Peyer's patch (tissue), 4 donors: Measurements from ENCODE around the gene CADPS. TPM values are rescaled to one million over a fixed set of nuclear protein-coding genes. Genes with fewer than 3 reads are reported as not detected.

Experiments used
- DNase-seq, 3 donors: peaks; one replicate each; pipeline ENCODE4 v3.0.0-alpha.2; 2017 to 2019
- H3K27ac ChIP-seq, 4 donors: fragments of 200-600 bp; sonication (generic); one replicate each; pipeline ENCODE4 v1.5.1; 2016 to 2019
- H3K27me3 ChIP-seq, 2 donors: fragments of 200-600 bp; sonication (generic); one replicate each; pipeline ENCODE4 v1.5.1; 2019
- H3K36me3 ChIP-seq, 3 donors: fragments of 200-600 bp; sonication (generic); one replicate each; pipeline ENCODE4 v1.5.1; 2016 to 2019
- H3K4me1 ChIP-seq, 4 donors: fragments of 200-600 bp; sonication (generic); one replicate each; pipeline ENCODE4 v1.5.1; 2016 to 2019
- H3K4me3 ChIP-seq, 4 donors: fragments of 200-600 bp; sonication (generic); 1 replicate in 3 of 4; 2 replicates in 1 of 4; pipeline ENCODE4 v1.5.1; 2016 to 2019; ENCODE audit warnings: mild to moderate bottlenecking in 1 of 4
- H3K9me3 ChIP-seq, 4 donors: fragments of 200-600 bp; sonication (generic); one replicate each; pipeline ENCODE4 v1.5.1; 2016 to 2019; ENCODE audit warnings: mild to moderate bottlenecking in 1 of 4
- CTCF ChIP-seq, 6 experiments: fragments of 450-650 bp in 4 of 6; fragments of 200-600 bp in 2 of 6; sonication (generic) in 1 of 6; IDR thresholded peaks; one replicate each; pipeline ENCODE4 v1.5.1; 2017 to 2019; ENCODE audit warnings: antibody characterized with exemption in 6 of 6, mild to moderate bottlenecking in 3 of 6, moderate library complexity in 1 of 6
- POLR2A ChIP-seq, 2 donors: fragments of 450-650 bp; IDR thresholded peaks; one replicate each; pipeline ENCODE4 v1.5.1; 2017; ENCODE audit warnings: antibody characterized with exemption in 2 of 2, mild to moderate bottlenecking in 2 of 2, moderate library complexity in 2 of 2
- total RNA-seq, 4 donors: library from RNA; depleted of rRNA; stranded (reverse); fragments of >200 nt; gene quantifications; one replicate each; pipeline ENCODE4 v1.1.0, GENCODE V29; 2016

CADPS gene
- total RNA-seq, 4 donors from 2014 or later, result 6.4 to 29.7 (median 18.1) TPM

GRCh38 chr3:62895901-62896300 is 20.7 kb upstream of the CADPS start:
- Histone ChIP-seq H3K27me3 (no peaks in the 10 kb centered on the region), H3K4me3 (no peak overlapping the region), H3K4me1 (no peaks in the 10 kb centered on the region), H3K36me3 (no peaks in the 10 kb centered on the region), H3K9me3 (no peaks in the 10 kb centered on the region), H3K27ac (no peak overlapping the region)
- DNase-seq, result no peak
- TF ChIP-seq POLR2A (IDR thresholded peaks at IDR 0.05) (no peak), CTCF (IDR thresholded peaks at IDR 0.05) (no peak)

DNA sequence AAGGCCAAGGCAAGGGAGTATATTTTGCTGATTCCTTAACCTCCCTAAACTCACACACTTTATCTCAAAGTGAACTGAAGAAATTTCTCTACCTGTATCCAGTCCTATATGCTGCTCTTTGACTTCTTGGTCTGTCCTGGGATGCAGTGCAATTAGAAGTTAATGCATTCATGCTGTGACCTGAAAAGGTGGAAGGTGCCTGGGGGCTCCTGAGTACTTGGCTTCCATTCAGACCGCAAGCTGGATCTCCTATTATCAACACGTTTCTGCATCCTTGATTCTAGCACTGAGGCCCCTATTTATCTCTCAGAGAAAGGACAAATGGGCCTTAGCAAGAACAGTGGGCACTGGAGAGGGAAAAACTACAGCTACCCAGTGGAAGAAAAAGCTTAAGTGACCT is 17.7 kb upstream of the CADPS start:
- H3K9me3 ChIP-seq, result no peaks in the 10 kb centered on the region
- no peaks in the 10 kb centered on the region for H3K4me1 ChIP-seq
- no peaks in the 10 kb centered on the region for H3K36me3 ChIP-seq
- H3K4me3 ChIP-seq, result no peak overlapping the region
- H3K27ac ChIP-seq, result no peak overlapping the region
- no peak for TF ChIP-seq POLR2A (IDR thresholded peaks at IDR 0.05)
- no peak for TF ChIP-seq CTCF (IDR thresholded peaks at IDR 0.05)
- no peak for DNase-seq
- H3K27me3 ChIP-seq, result no peaks in the 10 kb centered on the region

DNA sequence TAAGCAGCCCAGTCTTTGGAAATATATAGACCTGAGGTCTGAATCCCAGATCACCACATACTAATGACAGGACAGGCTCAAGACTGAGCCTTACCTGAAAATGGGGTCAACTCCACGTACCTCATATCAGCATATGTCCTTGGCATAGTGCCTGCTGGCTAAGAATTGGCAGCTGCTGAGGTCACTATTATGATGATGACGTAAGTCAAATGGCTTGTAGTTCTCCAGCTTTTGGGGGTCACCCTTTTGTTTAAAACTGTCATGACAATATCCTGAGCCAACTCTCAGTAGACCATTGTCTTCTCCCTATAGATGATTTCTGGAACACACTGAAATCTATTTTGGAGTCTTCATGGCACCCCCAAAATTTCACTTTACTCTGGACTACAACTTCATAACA is 16.8 kb upstream of the CADPS start:
- Histone ChIP-seq H3K27me3 (no peaks in the 10 kb centered on the region), H3K36me3 (no peaks in the 10 kb centered on the region), H3K27ac (no peak overlapping the region), H3K4me3 (no peak overlapping the region), H3K9me3 (no peaks in the 10 kb centered on the region), H3K4me1 (no peaks in the 10 kb centered on the region)
- TF ChIP-seq POLR2A (IDR thresholded peaks at IDR 0.05) (no peak), CTCF (IDR thresholded peaks at IDR 0.05) (no peak)
- DNase-seq, result no peak

- no peak for DNase-seq
- TF ChIP-seq POLR2A (IDR thresholded peaks at IDR 0.05) (no peak), CTCF (IDR thresholded peaks at IDR 0.05) (no peak)
- H3K36me3 ChIP-seq, result no peaks in the 10 kb centered on the region
- no peaks in the 10 kb centered on the region for H3K4me1 ChIP-seq
- H3K27ac ChIP-seq, result no peak overlapping the region
- no peak overlapping the region for H3K4me3 ChIP-seq
- H3K9me3 ChIP-seq, result no peaks in the 10 kb centered on the region
- no peaks in the 10 kb centered on the region for H3K27me3 ChIP-seq
Observed at GRCh38 chr3:62888778-62889177, 13.6 kb upstream of the CADPS start.

- TF ChIP-seq POLR2A (IDR thresholded peaks at IDR 0.05) (no peak), CTCF (IDR thresholded peaks at IDR 0.05) (no peak)
- no peak for DNase-seq
Observed at GRCh38 chr3:62888180-62888579, 13.0 kb upstream of the CADPS start.

GRCh38 chr3:62885136-62885535 is 9.9 kb upstream of the CADPS start:
- Histone ChIP-seq H3K4me1 (no peaks in the 10 kb centered on the region), H3K9me3 (no peaks in the 10 kb centered on the region), H3K27me3 (no peaks in the 10 kb centered on the region), H3K36me3 (no peaks in the 10 kb centered on the region), H3K4me3 (no peak overlapping the region), H3K27ac (no peak overlapping the region)
- no peak for DNase-seq
- TF ChIP-seq POLR2A (IDR thresholded peaks at IDR 0.05) (no peak), CTCF (IDR thresholded peaks at IDR 0.05) (no peak)

More at GRCh38 chr3:62888180-62888579, 13.0 kb upstream of the CADPS start:
- H3K27me3 ChIP-seq, result no peaks in the 10 kb centered on the region
- no peaks in the 10 kb centered on the region for H3K36me3 ChIP-seq
- H3K4me3 ChIP-seq, result no peak overlapping the region
- no peak overlapping the region for H3K27ac ChIP-seq
- H3K4me1 ChIP-seq, result no peaks in the 10 kb centered on the region
- H3K9me3 ChIP-seq, result no peaks in the 10 kb centered on the region
